ENCODE results near the gene PIH1D1.

GRCh38 chr19:49448432-49448786 lies 3.2 kb downstream of the PIH1D1 start:
- TF ChIP-seq, protein P1, sequence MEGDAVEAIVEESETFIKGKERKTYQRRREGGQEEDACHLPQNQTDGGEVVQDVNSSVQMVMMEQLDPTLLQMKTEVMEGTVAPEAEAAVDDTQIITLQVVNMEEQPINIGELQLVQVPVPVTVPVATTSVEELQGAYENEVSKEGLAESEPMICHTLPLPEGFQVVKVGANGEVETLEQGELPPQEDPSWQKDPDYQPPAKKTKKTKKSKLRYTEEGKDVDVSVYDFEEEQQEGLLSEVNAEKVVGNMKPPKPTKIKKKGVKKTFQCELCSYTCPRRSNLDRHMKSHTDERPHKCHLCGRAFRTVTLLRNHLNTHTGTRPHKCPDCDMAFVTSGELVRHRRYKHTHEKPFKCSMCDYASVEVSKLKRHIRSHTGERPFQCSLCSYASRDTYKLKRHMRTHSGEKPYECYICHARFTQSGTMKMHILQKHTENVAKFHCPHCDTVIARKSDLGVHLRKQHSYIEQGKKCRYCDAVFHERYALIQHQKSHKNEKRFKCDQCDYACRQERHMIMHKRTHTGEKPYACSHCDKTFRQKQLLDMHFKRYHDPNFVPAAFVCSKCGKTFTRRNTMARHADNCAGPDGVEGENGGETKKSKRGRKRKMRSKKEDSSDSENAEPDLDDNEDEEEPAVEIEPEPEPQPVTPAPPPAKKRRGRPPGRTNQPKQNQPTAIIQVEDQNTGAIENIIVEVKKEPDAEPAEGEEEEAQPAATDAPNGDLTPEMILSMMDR (IDR thresholded peaks at IDR 0.05) = no peak
- TF ChIP-seq EP300 (IDR thresholded peaks at IDR 0.05) (no peak), POLR2A (IDR thresholded peaks at IDR 0.05) (no peak)
